Mesenchymal stem cell (in vitro differentiated cells and primary cell): ENCODE measurements around the gene EGR1.

ENCODE experiments used
- DNase-seq: peaks from one replicate; pipeline ENCODE4 v3.0.0-alpha.2; 2013
- H2AFZ ChIP-seq: one replicate; pipeline ENCODE4 v1.6.1; 2013; ENCODE audit warnings: low read depth, mild to moderate bottlenecking, control low read depth, inconsistent platforms, low read length, moderate library complexity
- H2AK5ac ChIP-seq: 2 replicates; pipeline ENCODE4 v1.6.1; 2013; ENCODE audit warnings: low read length, moderate library complexity, mild to moderate bottlenecking, inconsistent platforms; ENCODE audit not compliant: severe bottlenecking
- H2BK120ac ChIP-seq: one replicate; pipeline ENCODE4 v1.6.1; 2013; ENCODE audit warnings: low read depth, mild to moderate bottlenecking, inconsistent platforms, low read length, moderate library complexity
- H2BK12ac ChIP-seq, 2 experiments: one replicate each; pipeline ENCODE4 v1.6.1; 2013; ENCODE audit warnings: inconsistent platforms in 2 of 2, low read length in 2 of 2, mild to moderate bottlenecking in 2 of 2, moderate library complexity in 2 of 2, control low read depth in 1 of 2
- H2BK15ac ChIP-seq: one replicate; pipeline ENCODE4 v1.6.1; 2013; ENCODE audit warnings: mild to moderate bottlenecking, low read depth, inconsistent platforms; ENCODE audit not compliant: poor library complexity, severe bottlenecking
- H2BK5ac ChIP-seq: 2 replicates; pipeline ENCODE4 v1.6.1; 2013; ENCODE audit warnings: low read depth, mild to moderate bottlenecking, low read length, control low read depth, inconsistent platforms; ENCODE audit not compliant: poor library complexity, severe bottlenecking
- H3K14ac ChIP-seq, 2 experiments: one replicate each; pipeline ENCODE4 v1.6.1; 2013; ENCODE audit warnings: inconsistent platforms in 2 of 2, low read length in 2 of 2, control low read depth in 1 of 2, mild to moderate bottlenecking in 1 of 2, moderate library complexity in 1 of 2
- H3K18ac ChIP-seq, 2 experiments: one replicate each; pipeline ENCODE4 v1.6.1; 2013; ENCODE audit warnings: inconsistent platforms in 2 of 2, low read length in 2 of 2, control low read depth in 1 of 2, low read depth in 1 of 2, mild to moderate bottlenecking in 1 of 2
- H3K23ac ChIP-seq, 2 experiments: one replicate each; pipeline ENCODE4 v1.6.1; 2013; ENCODE audit warnings: inconsistent platforms in 2 of 2, low read length in 2 of 2, mild to moderate bottlenecking in 2 of 2, moderate library complexity in 2 of 2, control low read depth in 1 of 2
- H3K27ac ChIP-seq: 2 replicates; pipeline ENCODE4 v1.5.1; 2013; ENCODE audit warnings: mild to moderate bottlenecking, moderate library complexity, low read length, control low read depth, inconsistent platforms; ENCODE audit not compliant: poor library complexity, severe bottlenecking
- H3K27me3 ChIP-seq, 2 experiments: 2 replicates each; pipeline versions ENCODE4 v1.6.1 to v1.7.0; 2013; ENCODE audit warnings: low read length in 2 of 2, mild to moderate bottlenecking in 2 of 2, moderate library complexity in 2 of 2, control low read depth in 1 of 2, inconsistent platforms in 1 of 2; ENCODE audit not compliant: control insufficient read depth in 1 of 2, insufficient read depth in 1 of 2
- H3K36me3 ChIP-seq, 2 experiments: 2 replicates each; pipeline versions ENCODE4 v1.6.1 to v1.7.0; 2013; ENCODE audit warnings: low read length in 2 of 2, control low read depth in 1 of 2, inconsistent platforms in 1 of 2, low read depth in 1 of 2, mild to moderate bottlenecking in 1 of 2; ENCODE audit not compliant: insufficient read depth in 2 of 2, control insufficient read depth in 1 of 2
- H3K4ac ChIP-seq, 2 experiments: one replicate each; pipeline ENCODE4 v1.6.1; 2013; ENCODE audit warnings: inconsistent platforms in 2 of 2, low read length in 2 of 2, mild to moderate bottlenecking in 2 of 2, moderate library complexity in 2 of 2, control low read depth in 1 of 2, low read depth in 1 of 2
- H3K4me1 ChIP-seq: 2 replicates; pipeline ENCODE4 v1.6.1; 2013; ENCODE audit warnings: low read depth, low read length, control low read depth; ENCODE audit not compliant: control insufficient read depth, insufficient read depth
- H3K4me2 ChIP-seq: 2 replicates; pipeline ENCODE4 v1.6.1; 2013; ENCODE audit warnings: low read length, mild to moderate bottlenecking, inconsistent platforms; ENCODE audit not compliant: poor library complexity, severe bottlenecking
- H3K4me3 ChIP-seq, 2 experiments: 2 replicates each; pipeline versions ENCODE4 v1.5.1 to v1.7.0; 2013; ENCODE audit warnings: low read length in 2 of 2, mild to moderate bottlenecking in 2 of 2, control low read depth in 1 of 2, low read depth in 1 of 2; ENCODE audit not compliant: insufficient read depth in 1 of 2
- H3K79me1 ChIP-seq: replicated peaks from 2 replicates; pipeline ENCODE4 v1.6.1; 2013; ENCODE audit warnings: mild to moderate bottlenecking, control low read depth, low read length, inconsistent platforms; ENCODE audit not compliant: poor library complexity, severe bottlenecking
- H3K9ac ChIP-seq: 2 replicates; pipeline ENCODE4 v1.7.0; 2013; ENCODE audit warnings: mild to moderate bottlenecking, low read length, moderate library complexity
- H3K9me3 ChIP-seq: 2 replicates; pipeline ENCODE4 v1.7.0; 2013; ENCODE audit warnings: mild to moderate bottlenecking, low read length; ENCODE audit not compliant: control insufficient read depth
- H4K8ac ChIP-seq: one replicate; pipeline ENCODE4 v1.6.1; 2013; ENCODE audit warnings: inconsistent platforms, mild to moderate bottlenecking, low read length, moderate library complexity
- H4K91ac ChIP-seq: one replicate; pipeline ENCODE4 v1.6.1; 2013; ENCODE audit warnings: mild to moderate bottlenecking, low read length, inconsistent platforms
- WGBS: methylation state at CpG from one replicate; pipeline ENCODE4 v1.1.7; 2013; ENCODE audit warnings: mixed read lengths; 5-methylcytosine and 5-hydroxymethylcytosine counted together

Gene EGR1

GRCh38 chr5:138490648-138491283, 25.5 kb downstream of the EGR1 start:
- H3K9me3 ChIP-seq = no peaks in the 10 kb centered on the region
- no peak overlapping the region for H3K4ac ChIP-seq
- H2BK5ac ChIP-seq = no peak overlapping the region
- H3K79me1 ChIP-seq = no peaks in the 10 kb centered on the region
- H2AFZ ChIP-seq = no peak overlapping the region
- no peak overlapping the region for H3K18ac ChIP-seq
- H4K8ac ChIP-seq = no peak overlapping the region
- no peak overlapping the region for H3K9ac ChIP-seq
- no peaks in the 10 kb centered on the region for H3K36me3 ChIP-seq
- peaks cover 22 to 36% of the 10 kb centered on the region in 2 experiments for H3K27me3 ChIP-seq
- peaks cover 20% of the 10 kb centered on the region for H3K4me1 ChIP-seq
- H2AK5ac ChIP-seq = no peak overlapping the region
- H2BK120ac ChIP-seq = no peak overlapping the region
- 93% methylated on average over 12 of the region's 12 CpGs for WGBS
- no peak for DNase-seq
- no peak overlapping the region for H3K4me3 ChIP-seq
- H3K4me2 ChIP-seq = no peak overlapping the region
- no peak overlapping the region for H2BK12ac ChIP-seq
- no peak overlapping the region for H3K27ac ChIP-seq
- no peak overlapping the region for H4K91ac ChIP-seq
- H3K23ac ChIP-seq = no peak overlapping the region
- no peak overlapping the region for H2BK15ac ChIP-seq
- no peak overlapping the region for H3K14ac ChIP-seq

DNA sequence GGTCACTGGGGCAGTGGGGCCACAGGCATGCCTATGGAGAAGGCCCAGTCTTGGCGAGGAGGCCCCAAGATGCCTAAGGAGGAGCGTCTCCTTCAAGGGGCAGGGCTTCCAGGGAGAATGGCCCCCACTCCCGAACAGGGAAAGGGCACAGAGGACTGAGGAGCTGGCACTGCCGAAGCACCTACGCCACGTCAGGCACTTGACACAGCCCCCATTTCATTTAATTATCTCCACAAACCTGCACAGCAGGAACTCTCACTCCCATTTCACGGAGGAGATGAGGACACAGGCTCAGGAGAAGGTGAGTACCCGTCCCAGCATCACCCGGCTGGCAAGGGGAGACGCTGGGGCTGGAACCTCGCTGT, 26.0 kb downstream of the EGR1 start:
- no peak overlapping the region for H3K27ac ChIP-seq
- H3K9me3 ChIP-seq = no peaks in the 10 kb centered on the region
- 58% methylated on average over 11 of the region's 11 CpGs for WGBS
- no peak overlapping the region for H3K23ac ChIP-seq
- H4K91ac ChIP-seq = peak overlapping the region; percentile 87
- H2AFZ ChIP-seq = peak overlapping the region; percentile 79
- H3K14ac ChIP-seq = no peak overlapping the region
- H2AK5ac ChIP-seq = no peak overlapping the region
- peak overlapping the region in 1 of 2 experiments; percentile 13 for H3K4ac ChIP-seq
- H3K36me3 ChIP-seq = no peaks in the 10 kb centered on the region
- peaks cover 22 to 36% of the 10 kb centered on the region in 2 experiments for H3K27me3 ChIP-seq
- H3K18ac ChIP-seq = peak overlapping the region; percentile 80 to 85
- no peak overlapping the region for H2BK120ac ChIP-seq
- peak overlapping the region; percentile 30 for H2BK15ac ChIP-seq
- H3K4me1 ChIP-seq = peaks cover 20% of the 10 kb centered on the region
- peak overlapping the region; percentile 92 for H4K8ac ChIP-seq
- peak overlapping the region; percentile 59 for H3K9ac ChIP-seq
- peak overlapping the region in 1 of 2 experiments; percentile 74 for H3K4me3 ChIP-seq
- DNase-seq = no peak
- no peaks in the 10 kb centered on the region for H3K79me1 ChIP-seq
- H2BK12ac ChIP-seq = peak overlapping the region in 1 of 2 experiments; percentile 63
- peak overlapping the region; percentile 98 for H3K4me2 ChIP-seq
- H2BK5ac ChIP-seq = no peak overlapping the region

- Histone ChIP-seq H3K14ac (no peak overlapping the region), H3K4ac (peak overlapping the region; percentile 13 to 72), H2AFZ (peak overlapping the region; percentile 79), H3K27me3 (peaks cover 22 to 36% of the 10 kb centered on the region in 2 experiments), H3K9ac (peak overlapping the region; percentile 83), H2BK5ac (no peak overlapping the region), H4K8ac (peak overlapping the region; percentile 92), H3K27ac (no peak overlapping the region), H4K91ac (peak overlapping the region; percentile 87), H3K4me2 (peak overlapping the region; percentile 98), H2AK5ac (no peak overlapping the region), H3K36me3 (no peaks in the 10 kb centered on the region), H3K4me1 (peaks cover 20% of the 10 kb centered on the region), H2BK12ac (peak overlapping the region in 1 of 2 experiments; percentile 73), H3K9me3 (no peaks in the 10 kb centered on the region), H3K23ac (peak overlapping the region in 1 of 2 experiments; percentile 84), H2BK120ac (peak overlapping the region; percentile 81), H3K18ac (peak overlapping the region; percentile 80 to 87), H3K79me1 (no peaks in the 10 kb centered on the region), H3K4me3 (peak overlapping the region; percentile 60 to 74), H2BK15ac (peak overlapping the region; percentile 93)
- 6% methylated on average over 68 of the region's 93 CpGs for WGBS
- DNase-seq = peak; percentile 92
These were observed 26.6 kb downstream of the EGR1 start for GRCh38 chr5:138491669-138492559.

DNA sequence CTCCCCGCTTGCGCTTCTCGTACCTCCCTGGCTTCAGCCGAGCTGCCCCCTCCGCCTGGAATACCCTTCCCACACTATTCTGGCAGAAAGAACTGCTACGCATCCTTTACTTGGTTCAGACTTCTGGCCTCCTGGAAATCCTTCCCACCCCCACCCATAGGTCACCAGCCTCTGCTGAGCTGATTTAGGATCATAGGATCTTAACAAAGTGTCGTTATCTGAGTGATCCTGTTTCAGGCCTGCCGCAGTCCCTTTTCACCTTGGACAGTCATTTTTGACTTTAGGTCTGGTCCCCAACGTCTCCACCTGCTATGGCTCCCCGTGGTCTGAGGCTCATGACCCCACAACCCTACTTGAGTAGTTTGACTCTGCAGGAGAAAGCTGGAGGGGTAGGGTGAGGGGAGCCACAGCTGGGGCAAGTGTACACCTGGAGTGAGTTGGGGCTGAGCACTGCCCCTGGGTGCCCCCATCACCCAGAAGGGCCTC, 27.3 kb downstream of the EGR1 start:
- Histone ChIP-seq H4K91ac (no peak overlapping the region), H3K9me3 (no peaks in the 10 kb centered on the region), H3K27me3 (peaks cover 22 to 36% of the 10 kb centered on the region in 2 experiments), H3K9ac (peak overlapping the region; percentile 83), H3K4me3 (peak overlapping the region; percentile 60 to 73), H3K14ac (no peak overlapping the region), H2AK5ac (no peak overlapping the region), H3K4ac (no peak overlapping the region), H3K23ac (no peak overlapping the region), H2BK15ac (peak overlapping the region; percentile 93), H3K4me1 (peaks cover 20% of the 10 kb centered on the region), H3K27ac (no peak overlapping the region), H2BK5ac (no peak overlapping the region), H3K18ac (peak overlapping the region; percentile 0 to 87), H2BK12ac (no peak overlapping the region), H3K79me1 (no peaks in the 10 kb centered on the region), H2AFZ (peak overlapping the region; percentile 66), H3K36me3 (no peaks in the 10 kb centered on the region), H3K4me2 (peak overlapping the region; percentile 98), H4K8ac (no peak overlapping the region), H2BK120ac (no peak overlapping the region)
- DNase-seq = no peak
- 44% methylated on average over 10 of the region's 10 CpGs for WGBS
